Activated CD8-positive, alpha-beta memory T cell treated with anti-CD3 and anti-CD28 coated beads, Interleukin-2, amount 50 U/mL, for 4 hours (primary cell): Measurements from ENCODE around the gene GRN.
"Not testable (repeated sequence)": the region's sequence is repeated elsewhere in the genome, so short reads cannot be mapped to it uniquely, and the experiment has no call there.

Source experiments
- DNase-seq: peaks from one replicate; pipeline ENCODE4 v3.0.0-alpha.2; 2020

The GRN gene

GRCh38 chr17:44383861-44384260, 38.8 kb downstream of the GRN start:
- no peak for DNase-seq

GRCh38 chr17:44384281-44384822, 39.2 kb downstream of the GRN start:
- no peak for DNase-seq

- DNase-seq: no peak
These were observed 39.8 kb downstream of the GRN start for GRCh38 chr17:44384823-44385286.

- DNase-seq: peak; percentile 81
These were observed 40.4 kb downstream of the GRN start for GRCh38 chr17:44385287-44386181.

- no peak for DNase-seq
These were observed 41.1 kb downstream of the GRN start for GRCh38 chr17:44386182-44386525.

GRCh38 chr17:44387804-44388203, 42.7 kb downstream of the GRN start:
- DNase-seq: no peak

- no peak for DNase-seq
These were observed 44.2 kb downstream of the GRN start, which contains the start of gene ITGA2B for GRCh38 chr17:44389281-44389680. Gene ITGA2B (minus strand): TSS chr17:44389649. CDS start chr17:44389473, 176 bp downstream.

GRCh38 chr17:44389723-44390202, 44.7 kb downstream of the GRN start:
- DNase-seq: no peak

- no peak for DNase-seq
These were observed 45.3 kb downstream of the GRN start for GRCh38 chr17:44390250-44390870.

GRCh38 chr17:44394112-44394511, 49.0 kb downstream of the GRN start:
- DNase-seq: not testable (repeated sequence)

- DNase-seq: no peak
These were observed 49.7 kb downstream of the GRN start for GRCh38 chr17:44394833-44395232.

GRCh38 chr17:44396946-44397345, 51.8 kb downstream of the GRN start:
- DNase-seq: no peak

GRCh38 chr17:44397479-44398440, 52.7 kb downstream of the GRN start:
- no peak for DNase-seq

GRCh38 chr17:44398692-44399691, 53.9 kb downstream of the GRN start:
- no peak for DNase-seq

GRCh38 chr17:44400226-44400847, 55.2 kb downstream of the GRN start:
- no peak for DNase-seq
